NCI-H748 treated with DMSO at 0.1 percent for 48 hours (cell line): ENCODE measurements around the gene CD33.

Source experiments
- DNase-seq: peaks from one replicate; lab custom pipeline; 2025; lab: John Stamatoyannopoulos, UW

The CD33 gene

DNA sequence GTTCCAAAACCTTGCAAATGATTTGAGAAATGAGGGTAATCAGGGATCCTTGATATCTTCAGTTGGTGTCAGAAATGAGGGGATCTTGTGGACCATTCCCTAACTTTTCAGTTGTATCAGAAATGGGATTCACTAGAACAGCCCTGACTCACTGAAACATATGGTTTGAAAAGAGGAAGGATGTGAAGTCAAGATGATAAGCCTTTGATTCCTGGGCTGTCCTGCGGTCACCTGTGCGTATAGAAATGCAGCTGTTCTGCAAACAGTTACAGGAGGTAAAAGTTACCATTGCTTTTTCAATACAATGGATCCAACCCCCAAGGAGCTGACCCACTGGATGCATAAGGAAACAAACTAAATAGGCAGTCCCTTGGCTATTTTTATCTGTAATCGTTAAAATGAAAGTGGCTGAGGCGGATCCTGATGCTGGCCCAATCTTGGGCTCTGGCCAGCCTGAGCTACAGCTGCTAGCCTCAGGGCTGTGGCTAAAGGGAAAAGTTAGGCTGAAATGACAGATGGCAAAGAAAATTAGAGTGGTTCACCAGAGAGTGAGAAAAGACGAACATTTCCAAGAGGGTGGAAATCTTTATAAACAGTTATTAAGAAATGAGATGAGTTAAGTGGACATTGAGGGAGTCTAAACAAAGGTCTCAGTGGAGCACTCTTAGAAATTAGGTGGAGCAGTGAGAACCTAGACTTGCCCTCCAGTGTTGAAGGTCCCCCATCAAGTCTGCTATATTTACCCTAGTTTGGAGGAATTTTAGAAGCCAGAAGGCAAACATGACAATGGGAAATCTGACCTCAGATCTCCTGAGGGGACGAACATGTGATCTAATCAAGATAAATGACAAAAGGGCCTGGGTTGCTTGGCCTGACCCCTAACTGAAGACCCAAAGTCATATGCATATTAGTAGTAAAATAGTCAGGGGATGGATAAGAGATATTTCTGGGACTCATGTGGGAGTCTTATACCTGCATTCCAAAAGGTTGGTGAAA is 33.6 kb downstream of the CD33 start:
- no peak for DNase-seq

DNA sequence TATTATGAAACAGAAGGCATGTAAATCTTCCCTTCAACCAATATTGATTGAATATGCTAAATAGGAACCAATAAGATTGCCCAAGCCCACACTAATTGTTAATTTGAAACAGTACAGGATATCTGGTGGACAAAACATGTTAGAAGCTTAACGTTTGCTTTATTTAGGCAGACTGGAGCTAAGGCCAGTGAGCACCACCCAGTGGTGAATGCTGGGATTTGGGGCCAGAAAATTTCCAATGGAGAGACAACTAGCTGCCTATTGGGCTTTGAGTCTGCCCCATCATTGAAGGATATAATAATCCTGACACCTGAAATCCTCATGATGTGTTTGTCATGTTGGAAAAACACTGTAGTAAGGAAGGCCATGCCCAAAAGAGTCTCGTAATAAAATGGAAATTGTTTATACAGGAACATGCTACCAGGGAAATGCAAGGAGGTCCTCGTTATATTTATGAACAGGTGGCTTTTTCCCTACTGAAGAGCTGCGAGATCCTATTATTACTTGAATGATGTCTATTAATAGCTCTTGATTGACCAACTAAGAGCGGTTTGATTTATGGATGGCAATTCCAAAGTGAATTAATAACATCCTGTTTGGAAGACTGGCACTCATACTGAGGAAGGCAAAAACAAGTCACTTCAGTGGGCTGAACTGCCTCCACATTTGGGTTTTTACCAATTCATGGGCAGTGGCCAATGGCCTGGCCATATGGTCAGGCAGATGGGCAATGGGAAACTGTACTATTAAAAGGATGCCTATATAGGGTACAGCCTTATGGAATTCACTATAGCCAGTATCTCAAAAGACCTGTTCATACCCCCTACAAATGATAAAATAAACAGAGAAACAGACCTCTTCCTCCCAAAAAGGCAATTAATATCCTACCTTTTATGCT is 34.7 kb downstream of the CD33 start:
- DNase-seq, result no peak

DNA sequence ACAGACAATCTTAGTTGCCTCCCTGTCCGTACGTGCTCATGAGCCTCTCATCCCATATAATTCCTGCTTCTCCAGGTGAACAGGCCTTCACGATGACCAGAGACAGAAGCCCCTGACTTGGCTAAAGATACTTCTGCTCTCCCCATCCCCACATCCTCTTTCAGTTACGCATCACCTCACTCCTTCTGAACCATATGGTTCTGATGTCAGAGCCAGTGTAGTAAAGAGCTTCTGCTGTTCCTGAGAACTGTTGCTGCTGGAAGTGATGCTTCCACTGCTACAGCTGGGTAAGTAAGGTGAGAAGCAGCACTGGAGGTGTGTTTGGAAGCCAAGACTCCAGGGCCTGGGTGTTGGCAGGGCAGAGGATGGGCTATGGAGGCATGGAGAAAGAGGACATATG is 38.9 kb downstream of the CD33 start:
- no peak for DNase-seq

DNA sequence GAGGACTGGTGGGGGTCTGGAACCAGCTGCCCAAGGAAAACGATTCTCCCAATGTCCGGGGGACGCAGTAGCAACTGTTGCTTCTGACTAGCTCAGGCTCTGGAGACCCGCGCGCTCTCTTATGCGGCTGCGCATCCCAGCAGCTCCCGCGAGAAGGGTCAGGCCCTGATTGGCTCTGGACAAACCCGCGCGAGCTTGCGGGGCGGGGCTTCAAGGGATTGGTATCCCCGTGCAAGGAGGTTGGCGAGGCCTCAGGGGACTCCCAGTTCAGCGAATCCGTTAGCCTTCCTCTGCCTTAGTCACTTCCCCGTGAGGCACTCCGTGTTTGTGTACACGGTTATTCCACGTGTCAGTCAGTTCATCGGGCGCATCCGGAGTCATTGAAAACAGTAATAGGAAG is 46.2 kb downstream of the CD33 start:
- DNase-seq, result no peak

DNA sequence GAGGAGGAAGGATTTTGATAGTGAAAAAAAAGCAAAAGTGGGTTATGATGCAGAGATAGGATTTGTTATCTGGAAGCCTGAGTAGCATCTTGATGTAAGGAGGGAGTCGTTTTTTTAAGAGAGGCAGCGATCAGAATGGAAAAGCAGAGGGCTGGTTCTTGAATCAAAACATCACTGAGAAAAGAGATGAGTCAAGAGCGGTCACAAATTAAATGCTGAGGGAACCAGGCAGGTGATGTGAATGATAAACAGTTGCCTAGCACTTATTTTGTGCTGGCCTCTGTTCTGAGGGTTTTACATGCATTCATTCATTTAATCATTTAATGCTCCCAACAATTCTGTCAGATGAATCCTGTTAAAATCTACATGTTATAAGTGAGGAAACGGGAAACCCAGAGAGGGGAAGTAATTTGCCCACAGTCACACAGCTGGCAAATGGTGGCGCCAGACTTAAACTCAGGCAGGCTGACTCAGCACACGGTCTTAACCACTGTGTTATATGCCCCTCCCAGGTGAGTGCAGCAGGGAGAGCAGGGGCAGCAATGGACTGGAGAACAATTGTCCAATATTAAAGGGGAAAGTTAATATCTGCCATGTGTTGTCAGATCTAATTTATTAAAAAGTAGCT is 47.4 kb downstream of the CD33 start:
- no peak for DNase-seq

DNA sequence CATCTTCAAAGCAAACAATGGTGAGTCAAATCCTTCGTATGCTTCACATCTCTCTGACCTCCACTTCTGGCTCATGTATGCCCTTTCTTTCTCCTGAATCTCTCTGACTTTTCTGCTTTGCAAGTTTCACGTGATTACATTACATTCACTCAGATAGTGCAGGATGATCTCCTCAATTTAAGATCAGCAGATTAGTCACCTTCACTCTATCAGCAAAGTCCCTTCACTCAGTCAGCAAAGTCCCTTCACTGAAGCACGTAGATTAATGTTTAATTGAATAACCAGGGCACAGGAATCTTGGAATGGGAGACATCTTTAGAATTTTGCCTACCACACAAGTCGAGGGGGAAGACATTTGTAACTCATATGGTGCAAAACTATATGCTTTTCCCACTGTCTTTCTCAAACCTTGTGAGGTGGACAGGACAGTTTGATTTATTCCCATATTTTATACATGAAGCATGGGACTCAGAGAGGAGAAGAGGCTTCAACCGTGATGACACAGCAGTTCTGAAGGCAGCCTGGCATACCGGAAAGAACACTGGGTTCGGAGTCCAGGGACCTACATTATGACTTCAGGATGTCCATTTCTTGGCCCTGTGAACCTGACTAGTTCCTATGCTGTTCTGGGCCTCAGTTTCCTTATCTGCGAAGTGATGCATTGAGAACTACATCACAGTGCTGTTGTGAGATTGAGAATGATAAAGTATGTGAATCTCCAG is 49.3 kb downstream of the CD33 start:
- no peak for DNase-seq

DNA sequence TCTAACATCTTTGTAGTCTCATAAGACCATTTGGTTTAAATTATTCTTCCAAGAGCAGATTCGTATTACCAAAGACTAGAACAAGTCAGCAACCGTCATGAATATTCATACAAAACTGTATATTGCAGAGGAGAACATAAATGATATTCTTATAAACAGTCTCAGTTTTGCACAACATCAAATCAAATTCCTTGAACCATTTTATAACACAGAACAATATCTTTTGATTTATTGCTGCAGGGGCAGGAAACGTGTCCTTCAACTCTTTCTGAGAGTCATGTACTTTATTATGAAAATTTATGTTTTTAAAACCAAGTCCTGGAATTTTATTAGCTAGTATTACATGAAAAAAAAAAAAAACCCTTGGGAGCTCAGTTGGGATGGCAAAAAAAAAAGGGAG is 52.2 kb downstream of the CD33 start:
- DNase-seq, result no peak

DNA sequence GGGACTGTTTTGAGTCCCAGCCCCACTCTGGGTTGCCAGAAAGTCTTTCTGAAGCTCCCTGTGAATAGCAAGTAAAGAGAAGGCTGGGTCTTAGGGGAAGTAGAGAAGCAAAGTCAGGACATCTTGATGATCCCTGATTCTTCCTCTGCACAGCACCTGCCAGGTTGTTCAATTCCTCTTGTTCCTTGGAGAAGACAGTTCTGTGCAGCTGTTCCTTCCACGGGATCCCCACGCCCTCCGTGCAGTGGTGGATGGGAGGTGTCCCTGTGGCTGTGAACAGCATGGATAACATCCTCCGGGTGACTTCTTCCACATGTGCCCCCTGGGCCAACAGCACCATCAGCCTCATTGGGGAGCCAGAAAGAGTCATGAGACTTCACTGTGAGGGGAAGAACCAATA is 57.5 kb downstream of the CD33 start:
- DNase-seq, result no peak

DNA sequence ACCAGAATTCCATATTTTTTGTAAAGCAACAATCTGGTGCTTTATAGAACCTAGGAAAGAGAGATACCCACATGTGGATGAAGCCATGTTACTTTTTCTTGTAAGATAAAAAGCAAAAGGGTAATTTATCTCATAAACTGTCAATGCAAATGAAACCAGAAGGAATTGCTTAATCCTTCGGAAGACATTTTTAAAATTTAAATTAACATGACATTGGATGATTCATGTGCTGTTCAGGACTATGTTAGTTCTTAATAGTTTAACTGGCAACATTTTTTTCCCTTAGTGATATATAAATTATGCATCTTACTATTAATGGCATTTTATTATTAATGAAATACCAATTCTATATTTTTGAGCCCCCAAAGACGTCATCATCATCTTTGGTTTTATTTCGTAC is 60.8 kb downstream of the CD33 start:
- no peak for DNase-seq
